ENCODE results near the gene ASTL. TPM values are rescaled to one million over a fixed set of nuclear protein-coding genes. Genes with fewer than 3 reads are reported as not detected.

The ASTL gene
- total RNA-seq, 1 donor from 2014 or later = not detected

- Mint-ChIP-seq H3K27ac (no peak overlapping the region), H3K4me3 (peak overlapping the region; percentile 43), H3K4me1 (peaks cover 18% of the 10 kb centered on the region), H3K27me3 (ENCODE audit: insufficient read depth, low read depth) (peaks cover 21% of the 10 kb centered on the region), H3K9me3 (peaks cover 2% of the 10 kb centered on the region), H3K36me3 (peaks cover 5% of the 10 kb centered on the region)
- H3K27me3 ChIP-seq = peaks cover 54% of the 10 kb centered on the region
- no peaks in the 10 kb centered on the region for H3K36me3 ChIP-seq
- H3K9me3 ChIP-seq (ENCODE audit: low read depth) = no peaks in the 10 kb centered on the region
- no peaks in the 10 kb centered on the region for H4K20me1 ChIP-seq (ENCODE audit: low read depth)
- H3K79me2 ChIP-seq (ENCODE audit: low read depth) = no peaks in the 10 kb centered on the region
- DNase-seq (ENCODE audit: low spot score) = no peak
- no peak overlapping the region for H3K27ac ChIP-seq
- H3F3A ChIP-seq (ENCODE audit: low read depth) = no peaks in the 10 kb centered on the region
- peaks cover 7% of the 10 kb centered on the region for H3K4me1 ChIP-seq
- H3K4me2 ChIP-seq = no peak overlapping the region
- TF ChIP-seq EZH2phosphoT487 (IDR thresholded peaks at IDR 0.05) (no peak), EZH2 (IDR thresholded peaks at IDR 0.05) (no peak), CTCF (IDR thresholded peaks at IDR 0.05) (no peak)
- H2AFZ ChIP-seq (replicated peaks) = no peak overlapping the region
- H3K9ac ChIP-seq = no peak overlapping the region
- no peak overlapping the region for H3K4me3 ChIP-seq
Observed at GRCh38 chr2:96118698-96119388, 19.5 kb downstream of the ASTL start.

- Mint-ChIP-seq H3K4me1 (peaks cover 18% of the 10 kb centered on the region), H3K27me3 (ENCODE audit: insufficient read depth, low read depth) (peaks cover 23% of the 10 kb centered on the region), H3K4me3 (peak overlapping the region; percentile 78), H3K36me3 (peaks cover 5% of the 10 kb centered on the region), H3K9me3 (peaks cover 2% of the 10 kb centered on the region), H3K27ac (peak overlapping the region; percentile 11)
- H4K20me1 ChIP-seq (ENCODE audit: low read depth) = no peaks in the 10 kb centered on the region
- H3K79me2 ChIP-seq (ENCODE audit: low read depth) = no peaks in the 10 kb centered on the region
- no peaks in the 10 kb centered on the region for H3F3A ChIP-seq (ENCODE audit: low read depth)
- H3K27me3 ChIP-seq = peaks cover 54% of the 10 kb centered on the region
- H3K4me2 ChIP-seq = peak overlapping the region; percentile 96
- H3K9me3 ChIP-seq (ENCODE audit: low read depth) = no peaks in the 10 kb centered on the region
- H3K4me3 ChIP-seq = no peak overlapping the region
- no peaks in the 10 kb centered on the region for H3K36me3 ChIP-seq
- peak; percentile 25 for DNase-seq (ENCODE audit: low spot score)
- H3K9ac ChIP-seq = no peak overlapping the region
- peaks cover 7% of the 10 kb centered on the region for H3K4me1 ChIP-seq
- H2AFZ ChIP-seq (replicated peaks) = no peak overlapping the region
- H3K27ac ChIP-seq = no peak overlapping the region
- no peak for TF ChIP-seq EZH2 (IDR thresholded peaks at IDR 0.05)
- peak; percentile 33 for TF ChIP-seq CTCF (IDR thresholded peaks at IDR 0.05)
Observed at GRCh38 chr2:96117701-96118588, 20.4 kb downstream of the ASTL start.

GRCh38 chr2:96116879-96117533 is 21.3 kb downstream of the ASTL start:
- H3K9ac ChIP-seq = no peak overlapping the region
- H3K36me3 ChIP-seq = no peaks in the 10 kb centered on the region
- peaks cover 54% of the 10 kb centered on the region for H3K27me3 ChIP-seq
- H3K4me1 Mint-ChIP-seq = peaks cover 18% of the 10 kb centered on the region
- H3K4me3 ChIP-seq = peak overlapping the region; percentile 74
- DNase-seq (ENCODE audit: low spot score) = peak; percentile 88
- peak overlapping the region; percentile 70 for H2AFZ ChIP-seq (replicated peaks)
- H3K4me2 ChIP-seq = peak overlapping the region; percentile 96
- TF ChIP-seq EZH2phosphoT487 (IDR thresholded peaks at IDR 0.05) = no peak
- TF ChIP-seq CTCF (IDR thresholded peaks at IDR 0.05) = peak; percentile 90
- H3K27ac Mint-ChIP-seq = no peak overlapping the region
- peaks cover 7% of the 10 kb centered on the region for H3K4me1 ChIP-seq
- H4K20me1 ChIP-seq (ENCODE audit: low read depth) = no peaks in the 10 kb centered on the region
- H3F3A ChIP-seq (ENCODE audit: low read depth) = no peaks in the 10 kb centered on the region
- H3K36me3 Mint-ChIP-seq = peaks cover 5% of the 10 kb centered on the region
- H3K27me3 Mint-ChIP-seq (ENCODE audit: insufficient read depth, low read depth) = peaks cover 23% of the 10 kb centered on the region
- H3K27ac ChIP-seq = no peak overlapping the region
- peaks cover 2% of the 10 kb centered on the region for H3K9me3 Mint-ChIP-seq
- H3K79me2 ChIP-seq (ENCODE audit: low read depth) = no peaks in the 10 kb centered on the region
- H3K4me3 Mint-ChIP-seq = peak overlapping the region; percentile 78
- no peaks in the 10 kb centered on the region for H3K9me3 ChIP-seq (ENCODE audit: low read depth)

Measured in neural progenitor cell (in vitro differentiated cells).